H1 (cell line): ENCODE measurements around the gene HEATR1. TPM values are rescaled to one million over a fixed set of nuclear protein-coding genes. Genes with fewer than 3 reads are reported as not detected.

Experiments
- CTCF ChIA-PET: fragments of 300-600 bp; sonication (Branson Sonifier 250); formaldehyde crosslinking; loops from one replicate; lab custom pipeline; 2021; ENCODE audit not compliant: partially characterized antibody; lab: Charles Lee
- POLR2A ChIA-PET: fragments of 300-600 bp; sonication (Branson Sonifier 250); formaldehyde crosslinking; loops from one replicate; lab custom pipeline; 2021; ENCODE audit warnings: inconsistent platforms; ENCODE audit not compliant: partially characterized antibody; lab: Charles Lee
- DNase-seq, 2 experiments: peaks; one replicate each; pipeline versions ENCODE4 v3.0.0 to v3.0.0-alpha.2; 2010 to 2022; ENCODE audit warnings: low spot score in 2 of 2, low read depth in 1 of 2, mixed read lengths in 1 of 2
- FAIRE-seq: peaks from 2 replicates; lab custom pipeline; 2011; peaks lifted over from hg19 to GRCh38; lab: Jason Lieb, UNC
- H2AFZ ChIP-seq: 2 replicates; pipeline ENCODE4 v1.8.1; 2012; ENCODE audit warnings: low read length, inconsistent platforms
- H2AK5ac ChIP-seq: 2 replicates; pipeline ENCODE4 v1.6.1; 2013; ENCODE audit warnings: low read depth, low read length
- H2BK120ac ChIP-seq: replicated peaks from 2 replicates; pipeline ENCODE3; 2013; ENCODE audit warnings: low read depth, low read length, inconsistent platforms
- H2BK12ac ChIP-seq: 2 replicates; pipeline ENCODE4 v1.6.1; 2013; ENCODE audit warnings: low read depth, low read length
- H2BK15ac ChIP-seq: 2 replicates; pipeline ENCODE4 v1.6.1; 2013; ENCODE audit warnings: low read length
- H2BK20ac ChIP-seq: 2 replicates; pipeline ENCODE4 v1.6.1; 2013; ENCODE audit warnings: low read length
- H2BK5ac ChIP-seq: 2 replicates; pipeline ENCODE4 v1.6.1; 2013; ENCODE audit warnings: low read depth, low read length
- H3K14ac ChIP-seq: 2 replicates; pipeline ENCODE4 v1.6.1; 2013; ENCODE audit warnings: inconsistent platforms; ENCODE audit not compliant: insufficient read length
- H3K18ac ChIP-seq: 2 replicates; pipeline ENCODE4 v1.6.1; 2013; ENCODE audit warnings: low read length; ENCODE audit errors: extremely low read depth
- H3K23ac ChIP-seq: 2 replicates; pipeline ENCODE4 v1.6.1; 2013; ENCODE audit warnings: inconsistent platforms; ENCODE audit not compliant: insufficient read length
- H3K23me2 ChIP-seq: 2 replicates; pipeline ENCODE4 v1.6.1; 2013; ENCODE audit warnings: low read depth, low read length
- H3K27ac ChIP-seq: 2 replicates; pipeline ENCODE4 v1.6.1; 2011; ENCODE audit warnings: low read depth, low read length, inconsistent platforms
- H3K27me3 ChIP-seq, 4 experiments: replicated peaks in 1 of 4; 1 replicate in 1 of 4; 2 replicates in 3 of 4; pipeline versions ENCODE4 v1.6.1 to v1.8.1; 2011 to 2013; ENCODE audit warnings: low read length in 3 of 4, mild to moderate bottlenecking in 3 of 4, inconsistent platforms in 2 of 4, mixed read lengths in 2 of 4, moderate library complexity in 1 of 4; ENCODE audit not compliant: control insufficient read depth in 3 of 4, insufficient read depth in 3 of 4; ENCODE audit errors: extremely low read depth in 1 of 4
- H3K36me3 ChIP-seq, 4 experiments: 2 replicates each; pipeline versions ENCODE4 v1.6.1 to v1.8.1; 2011 to 2013; ENCODE audit warnings: mild to moderate bottlenecking in 4 of 4, low read length in 3 of 4, moderate library complexity in 2 of 4, control low read depth in 1 of 4, inconsistent platforms in 1 of 4; ENCODE audit not compliant: insufficient read depth in 4 of 4, control insufficient read depth in 2 of 4
- H3K4ac ChIP-seq: replicated peaks from 2 replicates; pipeline ENCODE3; 2013; ENCODE audit warnings: low read length, low read depth, mixed read lengths, inconsistent platforms; ENCODE audit not compliant: insufficient read length
- H3K4me1 ChIP-seq, 4 experiments: replicated peaks in 1 of 4; 1 replicate in 1 of 4; 2 replicates in 3 of 4; pipeline versions ENCODE4 v1.6.1 to v1.8.1; 2011 to 2013; ENCODE audit warnings: low read length in 3 of 4, inconsistent platforms in 2 of 4, mixed read lengths in 1 of 4; ENCODE audit not compliant: insufficient read depth in 4 of 4, control insufficient read depth in 3 of 4
- H3K4me2 ChIP-seq, 2 experiments: 2 replicates each; pipeline versions ENCODE4 v1.6.1 to v1.8.1; 2011 to 2013; ENCODE audit warnings: low read depth in 2 of 2, low read length in 2 of 2, control low read depth in 1 of 2, inconsistent platforms in 1 of 2, mild to moderate bottlenecking in 1 of 2; ENCODE audit not compliant: insufficient read depth in 1 of 2
- H3K4me3 ChIP-seq, 4 experiments: fragments of 200-600, 300-600 bp in 1 of 4; sonication (generic), shearing (Covaris generic), sonication (Bioruptor Twin) in 1 of 4; 2 replicates each; pipeline versions ENCODE4 v1.5.1 to v1.8.1; 2011 to 2016; ENCODE audit warnings: low read length in 4 of 4, low read depth in 3 of 4, control low read depth in 2 of 4, inconsistent platforms in 2 of 4, mild to moderate bottlenecking in 2 of 4, mixed read lengths in 1 of 4, moderate library complexity in 1 of 4; ENCODE audit not compliant: insufficient read depth in 2 of 4; ENCODE audit errors: extremely low read depth in 1 of 4
- H3K56ac ChIP-seq: replicated peaks from 2 replicates; pipeline ENCODE3; 2013; ENCODE audit warnings: low read depth, mild to moderate bottlenecking, mixed read lengths, low read length, inconsistent platforms; ENCODE audit not compliant: insufficient read length
- H3K79me1 ChIP-seq: 2 replicates; pipeline ENCODE4 v1.6.1; 2013; ENCODE audit warnings: low read depth, low read length, control low read depth
- H3K79me2 ChIP-seq, 2 experiments: 2 replicates each; pipeline versions ENCODE4 v1.6.1 to v1.8.1; 2012 to 2013; ENCODE audit warnings: low read length in 2 of 2, mild to moderate bottlenecking in 2 of 2, inconsistent platforms in 1 of 2; ENCODE audit not compliant: insufficient read depth in 2 of 2, control insufficient read depth in 1 of 2
- H3K9ac ChIP-seq, 4 experiments: replicated peaks in 1 of 4; 1 replicate in 1 of 4; 2 replicates in 3 of 4; pipeline versions ENCODE4 v1.6.1 to v1.8.1; 2011 to 2013; ENCODE audit warnings: low read depth in 3 of 4, low read length in 3 of 4, control low read depth in 2 of 4, mild to moderate bottlenecking in 2 of 4, moderate library complexity in 2 of 4, inconsistent platforms in 1 of 4; ENCODE audit errors: extremely low read depth in 1 of 4
- H3K9me3 ChIP-seq, 2 experiments: 2 replicates each; pipeline versions ENCODE4 v1.6.1 to v1.8.1; 2012 to 2013; ENCODE audit warnings: mild to moderate bottlenecking in 2 of 2, moderate library complexity in 2 of 2, control low read depth in 1 of 2, inconsistent platforms in 1 of 2, low read depth in 1 of 2, low read length in 1 of 2, mixed read lengths in 1 of 2; ENCODE audit not compliant: insufficient read depth in 2 of 2
- H4K20me1 ChIP-seq, 2 experiments: replicated peaks in 1 of 2; 2 replicates each; pipeline versions ENCODE3 to v1.8.1; 2011 to 2013; ENCODE audit warnings: inconsistent platforms in 2 of 2, low read length in 2 of 2, mild to moderate bottlenecking in 1 of 2; ENCODE audit not compliant: insufficient read depth in 2 of 2, control insufficient read depth in 1 of 2
- H4K5ac ChIP-seq: 2 replicates; pipeline ENCODE4 v1.6.1; 2013; ENCODE audit warnings: low read length, low read depth, mixed read lengths, inconsistent platforms; ENCODE audit not compliant: insufficient read length
- H4K8ac ChIP-seq: 2 replicates; pipeline ENCODE4 v1.8.0; 2013; ENCODE audit warnings: mild to moderate bottlenecking, moderate library complexity, low read length, inconsistent platforms; ENCODE audit not compliant: insufficient read depth; ENCODE audit errors: extremely low read depth
- H4K91ac ChIP-seq: replicated peaks from 2 replicates; pipeline ENCODE3; 2013; ENCODE audit warnings: low read length, mixed read lengths, inconsistent platforms; ENCODE audit not compliant: insufficient read length
- WGBS, 2 experiments: shearing (Covaris generic) in 1 of 2; methylation state at CpG; one replicate each; pipeline versions ENCODE4 v1.1.6 to v1.1.7; 2013 to 2015; ENCODE audit warnings: low lambda C conversion rate in 2 of 2, mixed read lengths in 2 of 2, inconsistent platforms in 1 of 2, low coverage in 1 of 2, missing lambda C conversion rate in 1 of 2; ENCODE audit not compliant: insufficient replicate concordance in 2 of 2, insufficient coverage in 1 of 2, insufficient read length in 1 of 2; ENCODE audit errors: extremely low coverage in 1 of 2, missing lambda C conversion rate in 1 of 2; 5-methylcytosine and 5-hydroxymethylcytosine counted together
- polyA plus RNA-seq, 7 experiments: library from polyadenylated mRNA; depleted of rRNA in 3 of 7; stranded (reverse) in 5 of 7; unstranded in 2 of 7; fragments of >200 nt in 5 of 7; fragments of 200-250 nt in 2 of 7; gene quantifications; 1 replicate in 5 of 7; 2 replicates in 1 of 7; 4 replicates in 1 of 7; pipeline versions ENCODE4 v1.2.1 to v1.2.3, GENCODE V29; 2011 to 2013; ENCODE audit warnings: missing spikeins in 2 of 7, mixed read lengths in 2 of 7
- total RNA-seq: library from RNA; stranded (reverse); fragmentation: NEBNext Ultra II Directional; extraction: Animal tissue kit (Norgen Biotek cat#: 25700); gene quantifications from 2 replicates; pipeline ENCODE4 v1.2.1, GENCODE V29; 2021

The HEATR1 gene
- total and polyA plus RNA-seq, 2 of the 8 experiments (the other 6 are each of a cell fraction or from before 2014, with no cell fraction given): 13.0 to 95.8 TPM

- POLR2A ChIA-PET: interaction anchor here (1.2 to 2.3 kb wide), 2 partner anchors 16 to 18 kb away, joined by 3 to 6 read pairs; no protein-coding TSS in a partner anchor
Observed at GRCh38 chr1:236568285-236568894, 35.9 kb downstream of the HEATR1 start.

More at GRCh38 chr1:236568285-236568894, 35.9 kb downstream of the HEATR1 start:
- H3K23ac ChIP-seq: no peak overlapping the region
- no peaks in the 10 kb centered on the region for H3K79me1 ChIP-seq
- H2BK5ac ChIP-seq: no peak overlapping the region
- H2BK12ac ChIP-seq: no peak overlapping the region
- peaks cover 0 to 1% (median 0%) of the 10 kb centered on the region in 4 experiments; a peak in 1 of 7 replicates for H3K27me3 ChIP-seq
- CTCF ChIA-PET: interaction anchor here (1.6 kb wide), 1 partner anchor 9 kb away, joined by 6 read pairs; no protein-coding TSS in a partner anchor
- no peaks in the 10 kb centered on the region for H3K79me2 ChIP-seq
- no peak overlapping the region for H2BK20ac ChIP-seq
- peaks cover 0 to 2% of the 10 kb centered on the region in 2 experiments for H4K20me1 ChIP-seq
- H4K8ac ChIP-seq: no peak overlapping the region
- H3K4me2 ChIP-seq: no peak overlapping the region
- H3K14ac ChIP-seq: no peak overlapping the region
- H3K27ac ChIP-seq: no peak overlapping the region
- H2BK15ac ChIP-seq: no peak overlapping the region
- H2AK5ac ChIP-seq: no peak overlapping the region
- peaks cover 20 to 92% (median 68%) of the 10 kb centered on the region in 4 experiments for H3K36me3 ChIP-seq
- no peak overlapping the region for H3K9ac ChIP-seq
- no peak overlapping the region for H2BK120ac ChIP-seq
- H3K23me2 ChIP-seq: no peaks in the 10 kb centered on the region
- DNase-seq: no peak
- H3K4me3 ChIP-seq: no peak overlapping the region
- no peaks in the 10 kb centered on the region for H3K9me3 ChIP-seq
- 76% methylated on average over 2 of the region's 2 CpGs; no CpG with 5 or more reads in 1 of the 2 experiments for WGBS, 2 experiments
- no peak overlapping the region for H3K56ac ChIP-seq
- H4K5ac ChIP-seq: no peak overlapping the region
- H3K4me1 ChIP-seq: no peaks in the 10 kb centered on the region
- no peak overlapping the region for H3K18ac ChIP-seq
- no peak for FAIRE-seq
- H3K4ac ChIP-seq: no peak overlapping the region
- no peak overlapping the region for H2AFZ ChIP-seq
- H4K91ac ChIP-seq: no peak overlapping the region
